Left ventricle myocardium inferior (tissue), 1 donor: ENCODE data around the gene PXYLP1. TPM values are rescaled to one million over a fixed set of nuclear protein-coding genes. Genes with fewer than 3 reads are reported as not detected.

Source experiments
- DNase-seq: peaks from one replicate; pipeline ENCODE4 v3.0.0-alpha.2; 2020
- H3K27ac ChIP-seq: fragments of 200-600 bp; replicated peaks from 2 replicates; pipeline ENCODE4 v1.8.0; 2021
- H3K27me3 ChIP-seq: fragments of 200-600 bp; 2 replicates; pipeline ENCODE4 v1.8.0; 2021; ENCODE audit warnings: low read depth
- H3K36me3 ChIP-seq: fragments of 200-600 bp; 2 replicates; pipeline ENCODE4 v1.8.0; 2021
- H3K4me1 ChIP-seq: fragments of 200-600 bp; 2 replicates; pipeline ENCODE4 v1.8.0; 2021
- H3K4me3 ChIP-seq: fragments of 200-600 bp; 2 replicates; pipeline ENCODE4 v1.8.0; 2021; ENCODE audit warnings: mild to moderate bottlenecking, moderate library complexity
- H3K9me3 ChIP-seq: fragments of 200-600 bp; replicated peaks from 2 replicates; pipeline ENCODE4 v1.8.0; 2021
- intact Hi-C: fragments of 100-400 bp; cut with micrococcal nuclease; formaldehyde crosslinking; loops from one replicate; pipeline ENCODE4 v1.11.0; 2022
- total RNA-seq: library from RNA; stranded (reverse); fragmentation: NEBNext Ultra II Directional; extraction: Animal tissue kit (Norgen Biotek cat#: 25700); gene quantifications from one replicate; pipeline ENCODE4 v1.2.1, GENCODE V29; 2021
- TF ChIP-seq, protein P1 (sequence below): fragments of 200-600 bp; IDR thresholded peaks from 2 replicates; pipeline ENCODE4 v1.8.0; 2021; ENCODE audit warnings: antibody characterized with exemption, mild to moderate bottlenecking, borderline replicate concordance
- donor health status: DM: no; HTN: yes; CAD: no; lungs with severe emphysema.

The PXYLP1 gene
- total RNA-seq, 1 donor from 2014 or later = 25.6 TPM

DNA sequence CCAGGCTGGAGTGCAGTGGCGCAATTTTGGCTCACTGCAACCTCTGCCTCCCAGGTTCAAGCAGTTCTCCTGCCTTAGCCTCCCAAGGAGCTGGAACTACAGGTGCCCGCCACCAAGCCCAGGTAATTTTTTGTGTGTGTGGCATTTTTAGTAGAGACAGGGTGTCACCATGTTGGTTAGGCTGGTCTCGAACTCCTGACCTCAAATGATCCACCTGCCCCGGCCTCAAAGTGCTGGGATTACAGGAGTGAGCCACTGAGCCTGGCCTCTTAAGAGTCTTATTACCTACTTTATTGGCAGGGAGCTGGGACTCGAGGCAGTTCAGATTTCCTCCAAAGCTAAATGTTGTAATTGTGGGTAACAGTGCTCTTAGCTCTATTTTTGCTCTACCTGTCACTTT, 16.4 kb downstream of the PXYLP1 start:
- Histone ChIP-seq H3K9me3 (no peaks in the 10 kb centered on the region), H3K4me1 (peaks cover 55% of the 10 kb centered on the region), H3K36me3 (no peaks in the 10 kb centered on the region), H3K27me3 (no peaks in the 10 kb centered on the region), H3K27ac (no peak overlapping the region), H3K4me3 (no peak overlapping the region)
- TF ChIP-seq, protein P1, sequence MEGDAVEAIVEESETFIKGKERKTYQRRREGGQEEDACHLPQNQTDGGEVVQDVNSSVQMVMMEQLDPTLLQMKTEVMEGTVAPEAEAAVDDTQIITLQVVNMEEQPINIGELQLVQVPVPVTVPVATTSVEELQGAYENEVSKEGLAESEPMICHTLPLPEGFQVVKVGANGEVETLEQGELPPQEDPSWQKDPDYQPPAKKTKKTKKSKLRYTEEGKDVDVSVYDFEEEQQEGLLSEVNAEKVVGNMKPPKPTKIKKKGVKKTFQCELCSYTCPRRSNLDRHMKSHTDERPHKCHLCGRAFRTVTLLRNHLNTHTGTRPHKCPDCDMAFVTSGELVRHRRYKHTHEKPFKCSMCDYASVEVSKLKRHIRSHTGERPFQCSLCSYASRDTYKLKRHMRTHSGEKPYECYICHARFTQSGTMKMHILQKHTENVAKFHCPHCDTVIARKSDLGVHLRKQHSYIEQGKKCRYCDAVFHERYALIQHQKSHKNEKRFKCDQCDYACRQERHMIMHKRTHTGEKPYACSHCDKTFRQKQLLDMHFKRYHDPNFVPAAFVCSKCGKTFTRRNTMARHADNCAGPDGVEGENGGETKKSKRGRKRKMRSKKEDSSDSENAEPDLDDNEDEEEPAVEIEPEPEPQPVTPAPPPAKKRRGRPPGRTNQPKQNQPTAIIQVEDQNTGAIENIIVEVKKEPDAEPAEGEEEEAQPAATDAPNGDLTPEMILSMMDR = no peak
- DNase-seq = no peak
- intact Hi-C loops = no loop called here

DNA sequence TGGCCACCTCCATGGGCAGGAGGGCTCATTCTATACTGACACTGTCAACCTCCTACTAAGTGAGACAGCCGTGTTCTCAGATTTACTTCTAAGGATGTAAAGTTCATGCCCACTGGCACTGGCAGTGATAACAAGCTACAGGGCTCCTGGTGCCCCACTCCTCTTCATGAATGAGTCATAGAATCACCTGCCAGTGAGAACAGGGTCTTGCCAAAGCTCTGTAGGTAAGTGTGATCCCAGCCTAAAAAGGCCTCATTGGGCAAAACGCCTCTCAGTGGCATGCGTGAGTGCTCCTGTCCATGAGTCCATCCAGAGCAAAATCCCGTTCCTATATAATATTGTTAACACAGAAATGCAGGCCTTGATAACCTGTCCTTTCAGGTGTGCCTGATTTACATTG, 17.4 kb downstream of the PXYLP1 start:
- intact Hi-C loops = no loop called here
- H3K4me3 ChIP-seq = no peak overlapping the region
- H3K9me3 ChIP-seq = no peaks in the 10 kb centered on the region
- H3K36me3 ChIP-seq = no peaks in the 10 kb centered on the region
- H3K27me3 ChIP-seq = no peaks in the 10 kb centered on the region
- no peak for DNase-seq
- peaks cover 50% of the 10 kb centered on the region for H3K4me1 ChIP-seq
- H3K27ac ChIP-seq = no peak overlapping the region
- TF ChIP-seq, protein P1 = no peak

DNA sequence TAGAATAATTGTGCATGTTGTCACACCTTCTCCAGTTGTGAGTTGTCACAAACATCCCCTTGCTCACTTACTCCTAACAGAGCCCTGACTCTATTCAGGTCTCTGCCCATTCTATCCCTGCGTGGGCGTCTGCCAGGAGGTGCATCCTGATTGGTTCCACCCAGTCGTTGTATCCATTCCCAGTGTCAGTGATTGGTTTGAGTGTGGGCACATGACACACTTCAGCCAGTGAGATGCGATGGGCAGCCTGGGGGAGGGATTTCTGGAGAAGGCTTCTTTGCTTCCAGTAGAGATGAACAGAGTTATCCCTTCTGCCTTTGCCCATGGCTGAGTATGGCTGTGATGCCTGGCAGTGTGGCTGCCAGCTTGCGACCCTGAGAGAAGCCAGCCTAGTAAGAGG, 18.7 kb downstream of the PXYLP1 start:
- DNase-seq = no peak
- Histone ChIP-seq H3K27ac (no peak overlapping the region), H3K4me1 (peaks cover 50% of the 10 kb centered on the region), H3K36me3 (no peaks in the 10 kb centered on the region), H3K4me3 (no peak overlapping the region), H3K27me3 (no peaks in the 10 kb centered on the region), H3K9me3 (no peaks in the 10 kb centered on the region)
- intact Hi-C loops = no loop called here
- TF ChIP-seq, protein P1 = no peak

DNA sequence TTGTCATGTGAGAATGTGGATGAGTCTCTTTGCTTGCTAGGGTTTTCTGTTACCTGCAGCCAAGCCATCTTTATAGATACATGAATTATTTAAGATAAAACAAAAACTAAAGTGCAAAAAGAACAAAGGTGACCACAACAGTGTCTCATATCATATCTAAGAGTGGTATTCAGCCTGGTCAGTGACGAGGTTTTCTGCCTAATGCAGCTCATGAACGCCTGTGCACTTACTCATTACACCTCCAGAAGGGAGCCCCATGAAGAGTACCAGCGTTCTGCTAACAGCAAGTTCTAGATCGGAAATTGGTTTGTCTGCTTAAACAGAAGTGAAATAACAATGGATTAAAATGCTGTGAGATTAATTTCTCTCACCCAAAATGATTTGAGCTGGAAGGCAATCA, 19.2 kb downstream of the PXYLP1 start:
- no peaks in the 10 kb centered on the region for H3K27me3 ChIP-seq
- peaks cover 50% of the 10 kb centered on the region for H3K4me1 ChIP-seq
- H3K27ac ChIP-seq = no peak overlapping the region
- TF ChIP-seq, protein P1 = no peak
- no peaks in the 10 kb centered on the region for H3K9me3 ChIP-seq
- intact Hi-C loops = no loop called here
- no peaks in the 10 kb centered on the region for H3K36me3 ChIP-seq
- no peak for DNase-seq
- H3K4me3 ChIP-seq = no peak overlapping the region

DNA sequence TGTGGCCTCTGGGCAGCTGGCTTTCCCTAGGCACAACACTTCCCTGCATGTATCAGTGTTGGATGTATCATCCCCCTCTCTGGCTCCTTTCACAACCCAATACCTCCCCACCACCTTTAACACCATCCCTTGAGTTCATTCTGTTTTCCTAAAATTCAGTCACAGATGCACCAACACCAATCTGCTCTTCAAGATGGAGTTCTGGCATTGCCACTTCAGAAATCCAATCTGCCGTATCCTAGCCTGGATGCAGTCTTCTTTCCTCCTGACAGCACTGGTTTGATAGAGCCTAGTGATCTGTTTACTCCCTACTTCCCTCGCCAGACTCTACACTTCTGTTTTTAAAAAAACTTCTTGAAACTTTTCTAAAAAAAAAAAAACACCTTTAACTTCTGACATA, 21.7 kb downstream of the PXYLP1 start:
- no peaks in the 10 kb centered on the region for H3K27me3 ChIP-seq
- no peak for DNase-seq
- H3K36me3 ChIP-seq = no peaks in the 10 kb centered on the region
- no peak overlapping the region for H3K4me3 ChIP-seq
- intact Hi-C loops = no loop called here
- H3K9me3 ChIP-seq = no peaks in the 10 kb centered on the region
- peaks cover 42% of the 10 kb centered on the region for H3K4me1 ChIP-seq
- no peak overlapping the region for H3K27ac ChIP-seq
- TF ChIP-seq, protein P1 = no peak

DNA sequence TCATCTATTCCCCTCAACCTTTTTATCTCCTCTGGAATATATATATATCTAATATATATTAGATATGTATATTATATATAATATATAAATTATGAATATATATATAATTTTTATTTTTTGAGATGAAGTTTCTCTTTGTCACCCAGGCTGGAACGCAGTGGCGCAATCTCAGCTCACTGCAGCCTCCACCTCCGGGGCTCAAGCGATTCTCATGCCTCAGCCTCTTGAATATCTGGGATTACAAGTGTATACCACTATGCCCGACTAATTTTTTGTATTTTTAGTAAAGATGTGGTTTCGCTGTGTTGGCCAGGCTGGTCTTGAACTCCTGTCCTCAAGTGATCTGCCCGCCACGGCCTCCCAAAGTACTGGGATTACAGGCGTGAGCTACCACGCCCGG, 22.2 kb downstream of the PXYLP1 start:
- Histone ChIP-seq H3K4me1 (peaks cover 41% of the 10 kb centered on the region), H3K9me3 (no peaks in the 10 kb centered on the region), H3K27ac (no peak overlapping the region), H3K27me3 (no peaks in the 10 kb centered on the region), H3K36me3 (no peaks in the 10 kb centered on the region), H3K4me3 (no peak overlapping the region)
- TF ChIP-seq, protein P1 = no peak
- DNase-seq = no peak
- intact Hi-C loops = no loop called here
